Karpas-422 (cell line): Measurements from ENCODE around the gene C1QL3. TPM values are rescaled to one million over a fixed set of nuclear protein-coding genes. Genes with fewer than 3 reads are reported as not detected.

Source experiments
- DNase-seq: peaks from one replicate; pipeline ENCODE4 v3.0.0-alpha.2; 2015
- H2AFZ ChIP-seq: fragments of 200-600 bp; sonication (generic); 2 replicates; pipeline ENCODE4 v1.6.1; 2014; ENCODE audit warnings: antibody characterized with exemption, low read length, mixed read lengths
- H3K27ac ChIP-seq: fragments of 200-600 bp; sonication (generic); 2 replicates; pipeline ENCODE4 v1.5.1; 2014; ENCODE audit warnings: mild to moderate bottlenecking, low read length, moderate library complexity
- H3K27me3 ChIP-seq: fragments of 200-600 bp; sonication (generic); 2 replicates; pipeline ENCODE4 v1.6.1; 2014; ENCODE audit warnings: low read length, mixed read lengths
- H3K36me3 ChIP-seq: fragments of 200-600 bp; sonication (generic); 2 replicates; pipeline ENCODE4 v1.6.1; 2014; ENCODE audit warnings: low read length, mixed read lengths; ENCODE audit not compliant: insufficient read depth
- H3K4me1 ChIP-seq: fragments of 200-600 bp; sonication (generic); 2 replicates; pipeline ENCODE4 v1.6.1; 2014; ENCODE audit warnings: mild to moderate bottlenecking, low read length, mixed read lengths
- H3K4me2 ChIP-seq: fragments of 200-600 bp; sonication (generic); 2 replicates; pipeline ENCODE4 v1.6.1; 2014; ENCODE audit warnings: low read length, low read depth, mild to moderate bottlenecking; ENCODE audit not compliant: poor library complexity, severe bottlenecking
- H3K4me3 ChIP-seq: fragments of 200-600 bp; sonication (generic); 2 replicates; pipeline ENCODE4 v1.5.1; 2014; ENCODE audit warnings: mild to moderate bottlenecking, antibody characterized with exemption, low read length, mixed read lengths
- H3K79me2 ChIP-seq: fragments of 200-600 bp; sonication (generic); 2 replicates; pipeline ENCODE4 v1.6.1; 2014; ENCODE audit warnings: mild to moderate bottlenecking, low read length, mixed read lengths
- H3K9ac ChIP-seq: fragments of 200-600 bp; sonication (generic); 2 replicates; pipeline ENCODE4 v1.6.0; 2014; ENCODE audit warnings: low read length
- H3K9me2 ChIP-seq: fragments of 200-600 bp; sonication (generic), shearing (Covaris generic); replicated peaks from 2 replicates; pipeline ENCODE4 v1.6.0; 2014; ENCODE audit warnings: mild to moderate bottlenecking, low read length, moderate library complexity; ENCODE audit not compliant: insufficient read depth
- H3K9me3 ChIP-seq: fragments of 300-700, 200-600 bp; sonication (generic); 2 replicates; pipeline ENCODE4 v1.6.1; 2014; ENCODE audit warnings: low read length, mixed read lengths
- H4K20me1 ChIP-seq: fragments of 200-600 bp; sonication (generic); 2 replicates; pipeline ENCODE4 v1.6.1; 2014; ENCODE audit warnings: mild to moderate bottlenecking, antibody characterized with exemption, low read length, low read depth; ENCODE audit not compliant: insufficient read depth
- total RNA-seq: library from RNA; depleted of rRNA; stranded (reverse); fragments of >200 nt; shearing (Covaris generic); gene quantifications from 2 replicates; pipeline ENCODE4 v1.2.3, GENCODE V29; 2014; ENCODE audit warnings: low replicate concordance

C1QL3 gene
- total RNA-seq, 1 experiment from 2014 or later = not detected

GRCh38 chr10:16518822-16519221 is 2.9 kb downstream of the C1QL3 start:
- Histone ChIP-seq H3K27ac (no peak overlapping the region), H3K79me2 (no peaks in the 10 kb centered on the region), H2AFZ (no peak overlapping the region), H3K9me3 (no peaks in the 10 kb centered on the region), H3K27me3 (no peaks in the 10 kb centered on the region), H3K9me2 (no peaks in the 10 kb centered on the region), H3K4me2 (no peak overlapping the region), H3K4me3 (no peak overlapping the region), H4K20me1 (no peaks in the 10 kb centered on the region), H3K4me1 (peaks cover under 1% of the 10 kb centered on the region; the same call in 1 of the 2 replicates), H3K9ac (no peak overlapping the region), H3K36me3 (no peaks in the 10 kb centered on the region)
- DNase-seq = no peak

GRCh38 chr10:16510843-16511242 is 10.8 kb downstream of the C1QL3 start:
- Histone ChIP-seq H2AFZ (no peak overlapping the region), H3K9ac (no peak overlapping the region), H3K79me2 (0 out of 2 replicates have a peak, but pooled peaks cover 3% of the 10 kb centered on the region), H3K9me3 (no peaks in the 10 kb centered on the region), H4K20me1 (no peaks in the 10 kb centered on the region), H3K36me3 (no peaks in the 10 kb centered on the region), H3K4me3 (no peak overlapping the region), H3K27me3 (no peaks in the 10 kb centered on the region), H3K4me1 (no peaks in the 10 kb centered on the region), H3K4me2 (no peak overlapping the region), H3K27ac (no peak overlapping the region), H3K9me2 (no peaks in the 10 kb centered on the region)
- no peak for DNase-seq

GRCh38 chr10:16509996-16510395 is 11.7 kb downstream of the C1QL3 start:
- Histone ChIP-seq H4K20me1 (no peaks in the 10 kb centered on the region), H3K4me3 (no peak overlapping the region), H3K79me2 (0 out of 2 replicates have a peak, but pooled peaks cover 3% of the 10 kb centered on the region), H3K27me3 (no peaks in the 10 kb centered on the region), H3K4me1 (no peaks in the 10 kb centered on the region; the same call in 1 of the 2 replicates), H3K36me3 (no peaks in the 10 kb centered on the region; the same call in 1 of the 2 replicates), H3K9me3 (no peaks in the 10 kb centered on the region), H3K4me2 (no peak overlapping the region), H3K9me2 (no peaks in the 10 kb centered on the region), H3K9ac (no peak overlapping the region), H2AFZ (no peak overlapping the region), H3K27ac (no peak overlapping the region)
- no peak for DNase-seq

GRCh38 chr10:16505161-16505560 is 16.5 kb downstream of the C1QL3 start:
- no peak overlapping the region for H3K9ac ChIP-seq
- H3K27ac ChIP-seq = no peak overlapping the region
- no peak overlapping the region for H3K4me2 ChIP-seq
- H3K4me1 ChIP-seq = peaks cover 14% of the 10 kb centered on the region
- H3K9me2 ChIP-seq = no peaks in the 10 kb centered on the region
- no peaks in the 10 kb centered on the region for H3K9me3 ChIP-seq
- no peaks in the 10 kb centered on the region for H3K27me3 ChIP-seq
- H3K4me3 ChIP-seq = no peak overlapping the region
- no peaks in the 10 kb centered on the region; the same call in 1 of the 2 replicates for H3K36me3 ChIP-seq
- no peaks in the 10 kb centered on the region for H4K20me1 ChIP-seq
- H3K79me2 ChIP-seq = peaks cover 17% of the 10 kb centered on the region; the same call in 1 of the 2 replicates
- no peak for DNase-seq
- H2AFZ ChIP-seq = no peak overlapping the region

- Histone ChIP-seq H4K20me1 (no peaks in the 10 kb centered on the region), H3K4me2 (no peak overlapping the region), H3K9me2 (no peaks in the 10 kb centered on the region), H3K9ac (no peak overlapping the region), H3K4me1 (no peaks in the 10 kb centered on the region), H3K79me2 (peaks cover 43% of the 10 kb centered on the region), H3K9me3 (no peaks in the 10 kb centered on the region), H3K27ac (no peak overlapping the region), H3K4me3 (no peak overlapping the region), H3K36me3 (0 out of 2 replicates have a peak, but pooled peaks cover 6% of the 10 kb centered on the region), H2AFZ (no peak overlapping the region), H3K27me3 (no peaks in the 10 kb centered on the region)
- no peak for DNase-seq
Measured at GRCh38 chr10:16497911-16498310, 23.8 kb downstream of the C1QL3 start.

- Histone ChIP-seq H2AFZ (no peak overlapping the region), H4K20me1 (no peaks in the 10 kb centered on the region)
Measured at GRCh38 chr10:16493884-16494536, 27.7 kb downstream of the C1QL3 start.

GRCh38 chr10:16491933-16492332 is 29.7 kb downstream of the C1QL3 start:
- no peak for DNase-seq
- Histone ChIP-seq H3K9ac (no peak overlapping the region), H3K9me3 (no peaks in the 10 kb centered on the region), H3K4me3 (no peak overlapping the region), H3K27ac (no peak overlapping the region), H3K27me3 (no peaks in the 10 kb centered on the region), H3K36me3 (peaks cover 10% of the 10 kb centered on the region; the same call in 1 of the 2 replicates), H2AFZ (no peak overlapping the region), H3K79me2 (peaks cover 63% of the 10 kb centered on the region), H3K4me1 (no peaks in the 10 kb centered on the region), H3K9me2 (no peaks in the 10 kb centered on the region), H4K20me1 (no peaks in the 10 kb centered on the region), H3K4me2 (no peak overlapping the region)

More at GRCh38 chr10:16493884-16494536, 27.7 kb downstream of the C1QL3 start:
- Histone ChIP-seq H3K27ac (no peak overlapping the region), H3K4me2 (no peak overlapping the region), H3K27me3 (no peaks in the 10 kb centered on the region), H3K9me2 (no peaks in the 10 kb centered on the region), H3K36me3 (0 out of 2 replicates have a peak, but pooled peaks cover 6% of the 10 kb centered on the region), H3K4me1 (no peaks in the 10 kb centered on the region), H3K9ac (no peak overlapping the region), H3K79me2 (peaks cover 57% of the 10 kb centered on the region), H3K9me3 (no peaks in the 10 kb centered on the region), H3K4me3 (no peak overlapping the region)
- DNase-seq = no peak

GRCh38 chr10:16490511-16490910 is 31.2 kb downstream of the C1QL3 start:
- Histone ChIP-seq H3K9me3 (no peaks in the 10 kb centered on the region), H4K20me1 (no peaks in the 10 kb centered on the region), H3K9ac (no peak overlapping the region), H3K79me2 (peaks cover 59% of the 10 kb centered on the region), H3K27ac (no peak overlapping the region), H3K36me3 (peaks cover 18% of the 10 kb centered on the region; the same call in 1 of the 2 replicates), H3K4me1 (no peaks in the 10 kb centered on the region), H3K4me2 (no peak overlapping the region), H3K4me3 (no peak overlapping the region), H3K9me2 (no peaks in the 10 kb centered on the region), H2AFZ (no peak overlapping the region), H3K27me3 (no peaks in the 10 kb centered on the region)
- DNase-seq = no peak
